ENCODE measurements around the gene ABCB11. TPM values are rescaled to one million over a fixed set of nuclear protein-coding genes. Genes with fewer than 3 reads are reported as not detected.

ABCB11 gene
- total RNA-seq, 4 donors from 2014 or later = 0.06 TPM; not detected in 3

- H3K36me3 ChIP-seq = no peaks in the 10 kb centered on the region
- H3K9me3 ChIP-seq = no peaks in the 10 kb centered on the region
- no peaks in the 10 kb centered on the region for H3K27me3 ChIP-seq
- H3K27ac ChIP-seq (replicated peaks in 1 of 4) = no peak overlapping the region
- intact Hi-C loops (cut with DNase I) = no loop called here
- no peak overlapping the region for H3K4me3 ChIP-seq
- DNase-seq (ENCODE audit: extremely low spot score) = no peak
- WGBS = 83% methylated on average over 4 of the region's 4 CpGs
- H3K4me1 ChIP-seq = no peaks in the 10 kb centered on the region
- TF ChIP-seq POLR2A (IDR thresholded peaks at IDR 0.05; ENCODE audit: low read depth) (no peak), EP300 (IDR thresholded peaks at IDR 0.05) (no peak), POLR2AphosphoS5 (IDR thresholded peaks at IDR 0.05) (no peak), CTCF (IDR thresholded peaks at IDR 0.05) (no peak)
These were observed 32.4 kb downstream of the ABCB11 start for GRCh38 chr2:168998609-168999211.

GRCh38 chr2:168997794-168998193 is 33.3 kb downstream of the ABCB11 start:
- H3K4me1 ChIP-seq = no peaks in the 10 kb centered on the region
- H3K4me3 ChIP-seq = no peak overlapping the region
- intact Hi-C loops (cut with DNase I) = no loop called here
- H3K27ac ChIP-seq (replicated peaks in 1 of 4) = no peak overlapping the region
- H3K27me3 ChIP-seq = no peaks in the 10 kb centered on the region
- 73% methylated on average over 1 of the region's 1 CpG for WGBS
- no peaks in the 10 kb centered on the region for H3K36me3 ChIP-seq
- no peaks in the 10 kb centered on the region for H3K9me3 ChIP-seq
- DNase-seq (ENCODE audit: extremely low spot score) = no peak
- no peak for TF ChIP-seq POLR2A (IDR thresholded peaks at IDR 0.05; ENCODE audit: low read depth)
- no peak for TF ChIP-seq POLR2AphosphoS5 (IDR thresholded peaks at IDR 0.05)
- no peak for TF ChIP-seq EP300 (IDR thresholded peaks at IDR 0.05)

- Histone ChIP-seq H3K27ac (replicated peaks in 1 of 4) (no peak overlapping the region), H3K9me3 (no peaks in the 10 kb centered on the region)
These were observed 34.0 kb downstream of the ABCB11 start for GRCh38 chr2:168997118-168997521.

GRCh38 chr2:168995744-168996143 is 35.4 kb downstream of the ABCB11 start:
- Histone ChIP-seq H3K36me3 (no peaks in the 10 kb centered on the region), H3K4me1 (no peaks in the 10 kb centered on the region), H3K27ac (replicated peaks in 1 of 4) (no peak overlapping the region), H3K27me3 (no peaks in the 10 kb centered on the region), H3K4me3 (no peak overlapping the region), H3K9me3 (no peaks in the 10 kb centered on the region)
- intact Hi-C loops (cut with DNase I) = no loop called here
- 84% methylated on average over 1 of the region's 1 CpG for WGBS
- no peak for DNase-seq (ENCODE audit: extremely low spot score)
- TF ChIP-seq POLR2A (IDR thresholded peaks at IDR 0.05; ENCODE audit: low read depth) (no peak), POLR2AphosphoS5 (IDR thresholded peaks at IDR 0.05) (no peak), CTCF (IDR thresholded peaks at IDR 0.05) (no peak), EP300 (IDR thresholded peaks at IDR 0.05) (no peak)

More at GRCh38 chr2:168997118-168997521, 34.0 kb downstream of the ABCB11 start:
- intact Hi-C loops (cut with DNase I) = no loop called here
- H3K4me1 ChIP-seq = no peaks in the 10 kb centered on the region
- H3K27me3 ChIP-seq = no peaks in the 10 kb centered on the region
- H3K4me3 ChIP-seq = no peak overlapping the region
- H3K36me3 ChIP-seq = no peaks in the 10 kb centered on the region
- 45% methylated on average over 1 of the region's 1 CpG for WGBS
- TF ChIP-seq EP300 (IDR thresholded peaks at IDR 0.05) (no peak), CTCF (IDR thresholded peaks at IDR 0.05) (no peak), POLR2A (IDR thresholded peaks at IDR 0.05; ENCODE audit: low read depth) (no peak), POLR2AphosphoS5 (IDR thresholded peaks at IDR 0.05) (no peak)
- no peak for DNase-seq (ENCODE audit: extremely low spot score)

- TF ChIP-seq CTCF (IDR thresholded peaks at IDR 0.05) = no peak
- no peak for TF ChIP-seq POLR2AphosphoS5 (IDR thresholded peaks at IDR 0.05)
- intact Hi-C loops (cut with DNase I) = no loop called here
- 81% methylated on average over 3 of the region's 3 CpGs for WGBS
- no peak overlapping the region for H3K4me3 ChIP-seq
- no peaks in the 10 kb centered on the region for H3K9me3 ChIP-seq
- H3K36me3 ChIP-seq = no peaks in the 10 kb centered on the region
- H3K4me1 ChIP-seq = no peaks in the 10 kb centered on the region
- no peak overlapping the region for H3K27ac ChIP-seq (replicated peaks in 1 of 4)
- no peaks in the 10 kb centered on the region for H3K27me3 ChIP-seq
- no peak for DNase-seq (ENCODE audit: extremely low spot score)
These were observed 37.6 kb downstream of the ABCB11 start for GRCh38 chr2:168993538-168993937.
